IMR-90 (cell line): Measurements from ENCODE around the gene TMEM208. TPM values are rescaled to one million over a fixed set of nuclear protein-coding genes. Genes with fewer than 3 reads are reported as not detected.
A peak's percentile ranks its signal among the peaks of the same experiment; 100 is the strongest.

Source experiments
- ATAC-seq: fragments of 200-7000 bp; cut with Tn5 transposase; 2 replicates; pipeline ENCODE4 v1.9.1; 2020; ENCODE audit warnings: low read depth, mild to moderate bottlenecking, moderate library complexity
- BruUV-seq: library from RNA; stranded (reverse); fragments of 400-500 nt; replicated peaks from 2 replicates; lab custom pipeline; 2021; lab: Mats Ljungman, UMichigan
- CTCF ChIA-PET: fragments of 300-600 bp; formaldehyde crosslinking; extraction: SDS; loops from one replicate; lab custom pipeline; 2021; ENCODE audit warnings: antibody characterized with exemption; lab: Yijun Ruan, JAX
- POLR2A ChIA-PET: fragments of 300-600 bp; sonication (Branson Sonifier 250); formaldehyde crosslinking; loops from one replicate; lab custom pipeline; 2022; ENCODE audit warnings: antibody characterized with exemption; ENCODE audit not compliant: unreplicated experiment; lab: Charles Lee
- DNase-seq: peaks from one replicate; pipeline ENCODE4 v3.0.0; 2013
- H2AFZ ChIP-seq: replicated peaks from 2 replicates; pipeline ENCODE3; 2013; ENCODE audit warnings: low read length, mild to moderate bottlenecking; ENCODE audit not compliant: poor library complexity
- H2AK5ac ChIP-seq: 2 replicates; pipeline ENCODE4 v1.6.1; 2013; ENCODE audit warnings: low read depth, low read length, inconsistent platforms
- H2AK9ac ChIP-seq: replicated peaks from 2 replicates; pipeline ENCODE3; 2013; ENCODE audit warnings: mild to moderate bottlenecking, low read depth, low read length, moderate library complexity; ENCODE audit not compliant: poor library complexity
- H2BK120ac ChIP-seq: 2 replicates; pipeline ENCODE4 v1.6.1; 2013; ENCODE audit warnings: low read depth, low read length, inconsistent platforms
- H2BK15ac ChIP-seq: 3 replicates; pipeline ENCODE4 v1.6.1; 2013; ENCODE audit warnings: low read depth, low read length, inconsistent platforms
- H2BK20ac ChIP-seq: 2 replicates; pipeline ENCODE4 v1.6.1; 2013; ENCODE audit warnings: low read depth, mild to moderate bottlenecking, inconsistent platforms, low read length, moderate library complexity
- H2BK5ac ChIP-seq: 2 replicates; pipeline ENCODE4 v1.6.1; 2013; ENCODE audit warnings: mild to moderate bottlenecking, low read depth, low read length, inconsistent platforms; ENCODE audit not compliant: poor library complexity, severe bottlenecking
- H3K14ac ChIP-seq: replicated peaks from 2 replicates; pipeline ENCODE4 v1.6.1; 2013; ENCODE audit warnings: low read depth, low read length, inconsistent platforms
- H3K18ac ChIP-seq: 2 replicates; pipeline ENCODE4 v1.6.1; 2013; ENCODE audit warnings: low read depth, low read length, control low read depth
- H3K23ac ChIP-seq: 2 replicates; pipeline ENCODE4 v1.6.1; 2013; ENCODE audit warnings: low read depth, low read length, inconsistent platforms
- H3K27ac ChIP-seq: 2 replicates; pipeline ENCODE4 v1.5.1; 2013; ENCODE audit warnings: mild to moderate bottlenecking, control low read depth, low read length; ENCODE audit not compliant: insufficient read depth
- H3K27me3 ChIP-seq: 2 replicates; pipeline ENCODE4 v1.6.1; 2013; ENCODE audit warnings: low read length; ENCODE audit not compliant: control insufficient read depth, insufficient read depth
- H3K36me3 ChIP-seq: 2 replicates; pipeline ENCODE4 v1.6.1; 2013; ENCODE audit warnings: low read length, mixed read lengths; ENCODE audit not compliant: control insufficient read depth, insufficient read depth
- H3K4ac ChIP-seq: 2 replicates; pipeline ENCODE4 v1.6.1; 2013; ENCODE audit warnings: low read depth, low read length, inconsistent platforms
- H3K4me1 ChIP-seq: 2 replicates; pipeline ENCODE4 v1.6.1; 2013; ENCODE audit warnings: low read length, mixed read lengths; ENCODE audit not compliant: control insufficient read depth, insufficient read depth
- H3K4me2 ChIP-seq: 2 replicates; pipeline ENCODE4 v1.6.1; 2013; ENCODE audit warnings: low read depth, mild to moderate bottlenecking, control low read depth, low read length, moderate library complexity
- H3K4me3 ChIP-seq: 2 replicates; pipeline ENCODE4 v1.5.1; 2013; ENCODE audit warnings: low read depth, mild to moderate bottlenecking, control low read depth, low read length, moderate library complexity; ENCODE audit not compliant: insufficient read depth
- H3K56ac ChIP-seq: 2 replicates; pipeline ENCODE4 v1.6.1; 2013; ENCODE audit warnings: low read length, inconsistent platforms; ENCODE audit not compliant: insufficient read depth; ENCODE audit errors: extremely low read depth
- H3K79me1 ChIP-seq, 2 experiments: 2 replicates each; pipeline ENCODE4 v1.6.1; 2013; ENCODE audit warnings: low read length in 2 of 2, inconsistent platforms in 1 of 2, low read depth in 1 of 2
- H3K9ac ChIP-seq: 2 replicates; pipeline ENCODE4 v1.6.1; 2013; ENCODE audit warnings: low read depth, low read length, control low read depth
- H3K9me1 ChIP-seq: 2 replicates; pipeline ENCODE4 v1.6.1; 2013; ENCODE audit warnings: low read length, inconsistent platforms; ENCODE audit not compliant: insufficient read depth
- H3K9me3 ChIP-seq: 2 replicates; pipeline ENCODE4 v1.6.1; 2013; ENCODE audit warnings: low read length; ENCODE audit not compliant: control insufficient read depth, insufficient read depth
- H4K20me1 ChIP-seq: 2 replicates; pipeline ENCODE4 v1.6.1; 2013; ENCODE audit warnings: low read length, inconsistent platforms; ENCODE audit not compliant: insufficient read depth
- H4K5ac ChIP-seq: 2 replicates; pipeline ENCODE4 v1.6.1; 2013; ENCODE audit warnings: mild to moderate bottlenecking, low read depth, low read length, control low read depth
- H4K8ac ChIP-seq, 2 experiments: 2 replicates each; pipeline ENCODE4 v1.6.1; 2013; ENCODE audit warnings: low read depth in 2 of 2, low read length in 2 of 2, control low read depth in 1 of 2, inconsistent platforms in 1 of 2
- H4K91ac ChIP-seq: 2 replicates; pipeline ENCODE4 v1.6.1; 2013; ENCODE audit warnings: low read depth, low read length, inconsistent platforms; ENCODE audit not compliant: insufficient read depth
- CEBPB ChIP-seq: IDR thresholded peaks from 2 replicates; pipeline ENCODE4 v1.6.1; 2012; ENCODE audit warnings: low read depth, low read length, improper control_type of control experiment
- CHD1 ChIP-seq: IDR thresholded peaks from 2 replicates; pipeline ENCODE4 v1.6.1; 2012; ENCODE audit warnings: low read depth, low read length, improper control_type of control experiment
- CTCF ChIP-seq: conservative IDR thresholded peaks from 2 replicates; pipeline ENCODE4 v1.5.1; 2012; ENCODE audit warnings: mild to moderate bottlenecking, low read depth, low read length, improper control_type of control experiment
- FOS ChIP-seq: fragments of 150-350 bp; IDR thresholded peaks from 2 replicates; pipeline ENCODE4 v1.6.1; 2016; ENCODE audit warnings: low read depth, low read length
- MAFK ChIP-seq: IDR thresholded peaks from 2 replicates; pipeline ENCODE4 v1.6.1; 2012; ENCODE audit warnings: low read depth, low read length, improper control_type of control experiment
- MXI1 ChIP-seq: IDR thresholded peaks from 2 replicates; pipeline ENCODE4 v1.6.1; 2012; ENCODE audit warnings: low read depth, mild to moderate bottlenecking, low read length, moderate library complexity, borderline replicate concordance
- NFE2L2 ChIP-seq: fragments of 150-350 bp; IDR thresholded peaks from 2 replicates; pipeline ENCODE4 v1.6.1; 2016; ENCODE audit warnings: low read depth, mild to moderate bottlenecking, low read length
- POLR2A ChIP-seq: IDR thresholded peaks from 2 replicates; pipeline ENCODE4 v1.6.1; 2012; ENCODE audit warnings: mild to moderate bottlenecking, low read depth, low read length
- RCOR1 ChIP-seq: IDR thresholded peaks from 2 replicates; pipeline ENCODE4 v1.6.1; 2012; ENCODE audit warnings: mild to moderate bottlenecking, low read length, improper control_type of control experiment; ENCODE audit not compliant: insufficient replicate concordance
- RFX5 ChIP-seq: IDR thresholded peaks from 2 replicates; pipeline ENCODE4 v1.8.0; 2012; ENCODE audit warnings: low read depth, mild to moderate bottlenecking, low read length, moderate library complexity
- SMC3 ChIP-seq: fragments of 150-350 bp; IDR thresholded peaks from 2 replicates; pipeline ENCODE4 v1.6.1; 2016; ENCODE audit warnings: low read depth, mild to moderate bottlenecking, antibody characterized with exemption, low read length, moderate library complexity
- USF2 ChIP-seq: fragments of 150-350 bp; IDR thresholded peaks from 2 replicates; pipeline ENCODE4 v1.6.1; 2017; ENCODE audit warnings: mild to moderate bottlenecking, antibody characterized with exemption, low read length, low read depth
- WGBS, 2 experiments: methylation state at CpG; one replicate each; pipeline versions ENCODE4 v1.1.5 to v1.1.7; 2013; ENCODE audit warnings: missing lambda C conversion rate in 2 of 2; ENCODE audit not compliant: insufficient read length in 1 of 2; ENCODE audit errors: extremely low coverage in 2 of 2; 5-methylcytosine and 5-hydroxymethylcytosine counted together
- dilution Hi-C: fragments of 300-500 bp; cut with HindIII; formaldehyde crosslinking; loops from one replicate; pipeline ENCODE4 v1.14.3; 2018; ENCODE audit warnings: low sequenced_read_pairs; ENCODE audit not compliant: unreplicated experiment
- in situ Hi-C: fragments of 300-500 bp; cut with MboI; formaldehyde crosslinking; loops from 3 replicates; pipeline ENCODE4 v1.14.3; 2019; ENCODE audit warnings: low sequenced_read_pairs, inconsistent platforms, mixed read lengths
- intact Hi-C: fragments of 100-400 bp; cut with micrococcal nuclease; formaldehyde crosslinking; loops from 2 replicates; pipeline ENCODE4 v1.10.0; 2022
- polyA plus RNA-seq, 3 experiments: library from polyadenylated mRNA; depleted of rRNA; stranded (reverse); fragments of >200 nt; gene quantifications; 2 replicates each; pipeline ENCODE4 v1.2.3, GENCODE V29; 2012; ENCODE audit warnings: low replicate concordance in 1 of 3
- total RNA-seq: library from RNA; depleted of rRNA; stranded (reverse); fragments of >200 nt; gene quantifications from 2 replicates; pipeline ENCODE4 v1.2.3, GENCODE V29; 2012

TMEM208 gene
- total and polyA plus RNA-seq, 2 of the 4 experiments (the other 2 are of a cell fraction): 65.6 to 66.5 TPM

GRCh38 chr16:67204076-67204475, 22.9 kb upstream of the TMEM208 start:
- no peak overlapping the region for H3K23ac ChIP-seq

More at GRCh38 chr16:67204076-67204475, 22.9 kb upstream of the TMEM208 start:
- Histone ChIP-seq H2AK9ac (peak overlapping the region; percentile 42), H3K27me3 (no peaks in the 10 kb centered on the region), H3K4me2 (no peak overlapping the region), H4K91ac (no peak overlapping the region), H2AK5ac (no peak overlapping the region), H3K4me3 (no peak overlapping the region), H4K8ac (no peak overlapping the region), H2BK120ac (no peak overlapping the region), H3K9ac (no peak overlapping the region), H3K4me1 (peaks cover 8% of the 10 kb centered on the region), H2BK5ac (no peak overlapping the region), H3K79me1 (peaks cover 0 to 9% of the 10 kb centered on the region in 2 experiments; a peak in 1 of 4 replicates), H3K36me3 (peaks cover 28% of the 10 kb centered on the region), H3K14ac (no peak overlapping the region), H3K9me3 (no peaks in the 10 kb centered on the region), H3K9me1 (peaks cover 15% of the 10 kb centered on the region), H4K5ac (no peak overlapping the region), H2BK20ac (no peak overlapping the region), H2AFZ (no peak overlapping the region), H3K4ac (no peak overlapping the region), H3K18ac (no peak overlapping the region), H2BK15ac (no peak overlapping the region), H4K20me1 (0 out of 2 replicates have a peak, but pooled peaks cover 6% of the 10 kb centered on the region), H3K56ac (no peak overlapping the region), H3K27ac (no peak overlapping the region)
- no CpG with 5 or more reads among the region's 4 CpGs for WGBS, 2 experiments
- ATAC-seq: no peak
- in situ Hi-C loops: no loop called here
- no peak for DNase-seq
- TF ChIP-seq POLR2A: no peak
- no peak for TF ChIP-seq CTCF
- TF ChIP-seq USF2: no peak
- TF ChIP-seq CHD1: no peak
- TF ChIP-seq RCOR1: no peak
- no peak for TF ChIP-seq SMC3
- no peak for TF ChIP-seq NFE2L2
- TF ChIP-seq CEBPB: no peak
- TF ChIP-seq FOS: no peak
- no peak for TF ChIP-seq RFX5
- TF ChIP-seq MAFK: no peak
- no peak for TF ChIP-seq MXI1
- dilution Hi-C loops: no loop called here
- intact Hi-C loops: no loop called here
- CTCF ChIA-PET: interaction anchor here (0.7 kb wide), 1 partner anchor 196 kb away, joined by 3 read pairs; no protein-coding TSS in a partner anchor
- POLR2A ChIA-PET: interaction anchor here (0.6 kb wide), 1 partner anchor 33 kb away, joined by 7 read pairs; the partner anchor contains the start of gene NOL3
- no TSS peak for BruUV-seq
